Fibroblast of skin of right biceps (primary cell): ENCODE measurements around the gene WDR64.
"Not testable (repeated sequence)": the region's sequence is repeated elsewhere in the genome, so short reads cannot be mapped to it uniquely, and the experiment has no call there.

Experiments used
- DNase-seq: peaks from one replicate; pipeline ENCODE4 v3.0.0-alpha.2; 2013

WDR64 gene

GRCh38 chr1:241749041-241749944 is 97.2 kb downstream of the WDR64 start:
- peak; percentile 30 for DNase-seq

- no peak for DNase-seq
Measured at GRCh38 chr1:241749945-241750695, 98.0 kb downstream of the WDR64 start.

DNA sequence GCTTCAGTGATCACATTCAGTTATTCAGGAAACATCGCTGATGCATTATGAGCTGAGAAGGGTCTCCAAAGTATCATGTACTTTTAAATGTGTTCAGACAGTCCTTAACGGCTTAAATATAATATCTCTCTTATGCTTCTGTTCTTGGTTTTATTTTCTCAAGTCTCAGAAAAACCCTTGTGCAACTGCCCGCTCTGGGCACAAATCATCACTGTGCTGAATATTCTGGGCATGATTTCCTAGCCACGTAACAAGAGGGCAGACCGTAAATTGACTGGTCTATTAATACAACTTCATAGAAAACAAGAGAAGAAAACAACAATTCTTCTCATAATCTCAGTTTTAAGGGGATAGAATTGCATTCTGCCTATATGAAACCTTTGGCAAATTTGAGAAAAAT is 99.4 kb downstream of the WDR64 start:
- no peak for DNase-seq

GRCh38 chr1:241762713-241763339 is 110.7 kb downstream of the WDR64 start:
- no peak for DNase-seq

GRCh38 chr1:241765390-241765789 is 113.3 kb downstream of the WDR64 start:
- DNase-seq = no peak

DNA sequence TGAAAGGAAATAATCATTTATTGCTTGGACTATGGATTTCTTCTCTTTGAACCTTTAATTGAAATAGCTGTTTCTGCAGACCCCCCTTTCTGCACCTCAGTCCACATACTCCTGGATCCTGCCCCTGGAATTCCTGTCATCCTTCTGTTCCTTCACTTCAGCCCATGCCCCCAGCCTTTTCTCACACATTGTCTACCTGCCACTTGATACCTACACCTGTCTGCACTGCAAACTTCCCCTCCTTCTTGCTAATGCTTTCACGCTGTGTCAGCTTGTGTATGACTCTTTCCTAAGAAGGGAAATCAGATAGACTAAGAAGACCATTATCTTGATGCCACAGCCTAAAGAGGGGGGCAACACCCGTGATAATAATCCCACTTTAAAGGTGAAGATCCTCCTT is 115.7 kb downstream of the WDR64 start:
- no peak for DNase-seq

- DNase-seq = no peak
Measured at GRCh38 chr1:241770115-241770514, 118.0 kb downstream of the WDR64 start.

GRCh38 chr1:241771117-241771516 is 119.0 kb downstream of the WDR64 start:
- no peak for DNase-seq

DNA sequence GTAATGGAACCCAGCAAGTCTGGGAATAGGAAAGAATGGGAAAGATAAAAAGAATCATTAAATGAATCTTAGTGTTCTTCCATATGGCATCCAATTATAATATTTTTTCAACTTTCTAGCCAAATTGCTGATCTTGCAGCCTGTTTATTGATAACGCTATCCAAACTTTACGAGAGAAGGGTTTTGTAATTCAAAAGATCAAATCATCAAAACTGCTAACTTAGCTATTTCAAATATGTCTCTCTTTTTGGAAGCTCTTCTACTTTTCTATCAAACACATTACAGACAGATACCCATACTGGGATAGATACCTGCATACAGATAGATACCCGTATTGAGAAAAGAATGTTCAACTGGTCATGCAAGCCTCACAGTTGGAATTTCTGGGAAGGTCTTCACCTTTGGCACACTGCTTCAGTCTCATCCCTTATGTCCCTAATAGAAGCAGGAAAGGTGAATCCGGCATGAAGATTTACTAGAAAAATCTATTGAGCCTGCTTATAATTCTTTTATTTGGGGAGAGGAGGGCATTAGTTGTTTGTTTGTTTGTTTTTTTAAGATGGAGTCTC is 120.9 kb downstream of the WDR64 start:
- DNase-seq = no peak

DNA sequence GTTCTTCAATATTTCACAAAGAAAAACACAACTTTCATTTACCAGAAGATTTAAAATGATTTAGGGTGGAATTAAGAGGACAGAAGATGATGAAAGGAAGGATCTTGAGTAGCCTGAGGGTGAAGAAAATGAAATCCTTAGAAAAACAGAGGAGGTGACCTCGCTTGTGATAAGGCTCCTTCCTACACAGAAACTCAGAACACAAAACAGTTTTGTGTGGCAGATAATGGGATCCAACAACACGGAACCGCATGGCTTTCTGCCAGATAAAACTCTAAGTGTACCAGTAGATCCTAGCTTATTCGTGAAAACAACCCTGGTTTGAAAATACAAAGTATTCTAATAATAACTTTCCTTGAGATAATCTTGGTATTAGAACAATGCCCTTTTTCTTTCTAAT is 121.9 kb downstream of the WDR64 start:
- DNase-seq = no peak

GRCh38 chr1:241775021-241775420 is 122.9 kb downstream of the WDR64 start:
- no peak for DNase-seq

DNA sequence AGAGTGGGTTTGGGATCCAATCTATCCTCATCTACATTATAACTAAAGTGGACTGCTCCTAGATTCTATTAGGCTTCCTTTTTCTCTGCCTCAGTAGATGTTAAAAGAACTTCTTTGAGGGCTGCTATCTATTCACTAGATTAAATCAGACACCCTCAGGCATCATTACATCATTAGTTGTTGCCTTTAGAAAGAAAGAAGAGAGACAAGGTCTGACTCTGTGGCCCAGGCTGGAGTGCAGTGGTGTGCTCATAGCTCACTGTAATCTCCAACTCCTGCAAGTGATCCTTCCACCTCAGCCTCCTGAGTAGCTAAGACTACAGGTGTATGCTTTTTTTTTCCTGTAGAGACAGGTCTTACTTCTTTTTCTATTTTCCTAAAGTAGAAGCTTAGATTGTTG is 124.8 kb downstream of the WDR64 start:
- DNase-seq = no peak

DNA sequence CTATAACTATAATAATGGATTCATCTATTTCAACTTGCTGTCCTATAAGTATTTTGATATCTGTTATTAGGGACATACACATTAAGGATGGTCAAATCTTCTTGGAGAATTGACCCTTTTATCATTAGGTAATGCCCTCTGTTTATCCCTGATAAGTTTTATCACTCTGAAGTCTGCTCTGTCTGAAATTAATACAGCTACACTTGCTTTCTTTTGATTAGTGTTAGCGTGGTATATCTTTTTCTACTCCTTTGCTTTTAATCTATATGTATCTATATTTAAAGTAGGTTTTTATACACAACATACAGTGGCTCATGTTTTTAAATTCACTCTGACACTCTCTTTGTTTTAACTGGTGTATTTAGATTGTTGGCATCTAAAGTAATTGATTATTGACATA is 126.0 kb downstream of the WDR64 start:
- no peak for DNase-seq

DNA sequence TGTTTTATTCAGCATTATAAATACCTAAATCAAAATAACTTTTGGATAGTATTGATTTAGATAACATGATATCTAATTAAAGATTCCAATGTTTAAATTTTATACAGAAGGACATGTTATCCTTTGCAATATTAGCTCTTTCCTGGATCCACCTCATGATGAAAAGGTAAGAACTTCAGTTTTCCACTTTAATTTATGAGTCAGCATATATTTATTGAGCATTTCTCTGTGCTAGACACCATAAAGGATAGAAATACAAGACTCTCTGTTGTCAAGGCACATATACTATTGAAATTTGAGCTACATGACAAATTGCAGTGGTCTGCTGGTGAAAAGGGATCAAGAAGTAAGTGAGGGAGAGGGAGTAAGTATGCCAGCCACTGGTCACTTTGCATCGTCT is 127.8 kb downstream of the WDR64 start:
- no peak for DNase-seq

DNA sequence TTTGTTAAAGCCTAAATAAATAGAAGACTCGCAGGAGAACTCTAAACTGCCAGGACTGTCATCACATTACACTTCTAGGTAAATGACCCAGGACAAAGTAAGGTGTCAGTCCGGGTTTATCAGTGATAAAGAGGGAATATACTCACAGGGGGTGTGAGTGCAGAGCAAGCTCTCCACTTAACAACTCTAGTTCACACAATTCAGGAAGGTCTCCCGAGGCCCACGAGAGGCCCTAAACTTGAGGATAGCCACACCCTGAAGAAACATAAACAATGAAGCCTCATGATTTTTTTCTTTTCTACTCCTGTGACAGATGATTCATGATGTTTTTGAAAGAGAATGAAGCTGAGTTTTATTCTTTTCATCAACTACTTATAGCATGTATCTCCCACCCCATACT is 130.3 kb downstream of the WDR64 start:
- no peak for DNase-seq

GRCh38 chr1:241787691-241788090 is 135.6 kb downstream of the WDR64 start:
- no peak for DNase-seq

- no peak for DNase-seq
Measured at GRCh38 chr1:241789061-241789460, 137.0 kb downstream of the WDR64 start.

DNA sequence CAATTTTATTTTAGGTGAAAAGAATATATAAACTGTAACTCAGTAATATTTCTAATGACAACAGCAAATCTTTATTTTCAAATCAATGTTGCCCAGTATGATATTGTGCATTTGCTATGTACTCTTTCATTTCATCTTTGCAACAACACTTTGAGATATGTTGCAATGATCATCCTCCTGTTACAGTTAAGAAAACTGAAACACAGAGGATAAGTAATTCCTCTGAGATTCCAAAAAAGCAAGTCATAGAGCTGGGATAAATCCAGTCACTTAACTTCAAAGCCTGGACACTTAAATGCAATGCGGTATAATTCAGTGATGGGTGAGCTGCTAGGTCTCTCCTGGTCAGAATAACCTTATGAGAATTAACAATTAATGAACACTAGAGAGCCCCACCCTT is 147.3 kb downstream of the WDR64 start:
- no peak for DNase-seq

DNA sequence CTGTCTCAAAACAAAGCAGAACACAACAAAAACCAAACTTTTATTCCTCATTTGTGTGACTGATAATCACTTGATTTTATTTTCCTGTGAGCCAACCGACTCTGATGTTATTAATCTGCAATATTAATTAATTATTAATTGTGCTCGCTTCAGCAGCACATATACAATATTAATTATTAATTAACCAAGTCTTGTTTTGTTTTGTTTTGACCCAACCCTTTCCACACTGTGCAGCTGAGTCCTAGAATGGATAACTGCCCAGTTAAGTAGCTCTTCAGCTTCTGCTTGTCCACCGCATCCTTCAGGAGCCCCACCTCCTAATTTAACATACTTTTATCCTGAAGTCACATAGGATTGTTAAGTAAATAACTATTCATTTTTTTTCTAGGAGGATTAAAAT is 148.6 kb downstream of the WDR64 start:
- no peak for DNase-seq

DNA sequence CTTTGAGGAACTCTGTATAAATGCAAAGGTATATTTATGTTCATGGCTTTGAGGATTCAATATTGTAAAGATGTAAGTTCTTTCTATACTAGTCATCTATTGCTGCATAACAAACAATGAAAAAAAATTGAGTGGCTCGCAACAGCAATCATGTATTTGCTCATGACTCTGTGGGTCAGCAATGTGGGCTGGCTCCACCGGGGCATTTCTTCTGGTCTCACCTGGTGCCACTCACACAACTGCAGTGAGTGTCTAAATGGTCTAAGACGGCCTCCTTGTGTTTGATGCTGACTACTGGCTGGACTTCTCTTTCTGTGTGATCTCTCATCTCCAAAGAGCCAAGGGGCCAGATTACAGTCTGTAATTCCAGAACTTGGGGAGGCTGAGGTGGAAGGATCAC is 150.8 kb downstream of the WDR64 start:
- no peak for DNase-seq

DNA sequence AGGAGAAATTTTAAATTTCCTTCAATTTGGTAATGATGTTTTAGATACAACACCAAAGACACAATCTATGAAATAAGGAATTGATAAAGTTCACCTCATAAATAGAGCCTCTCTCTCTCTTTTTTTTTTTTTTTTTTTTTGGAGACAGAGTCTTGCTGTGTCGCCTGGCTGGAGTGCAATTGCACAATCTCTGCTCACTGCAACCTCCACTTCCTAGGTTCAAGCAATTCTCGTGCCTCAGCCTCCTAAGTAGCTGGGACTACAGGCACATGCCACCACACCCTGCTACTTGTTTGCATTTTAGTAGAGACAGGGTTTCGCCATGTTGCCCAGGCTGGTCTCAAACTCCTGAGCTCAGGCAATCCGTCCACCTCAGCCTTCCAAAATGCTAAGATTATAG is 152.6 kb downstream of the WDR64 start:
- not testable (repeated sequence) for DNase-seq

GRCh38 chr1:241808265-241808664 is 156.2 kb downstream of the WDR64 start:
- no peak for DNase-seq

DNA sequence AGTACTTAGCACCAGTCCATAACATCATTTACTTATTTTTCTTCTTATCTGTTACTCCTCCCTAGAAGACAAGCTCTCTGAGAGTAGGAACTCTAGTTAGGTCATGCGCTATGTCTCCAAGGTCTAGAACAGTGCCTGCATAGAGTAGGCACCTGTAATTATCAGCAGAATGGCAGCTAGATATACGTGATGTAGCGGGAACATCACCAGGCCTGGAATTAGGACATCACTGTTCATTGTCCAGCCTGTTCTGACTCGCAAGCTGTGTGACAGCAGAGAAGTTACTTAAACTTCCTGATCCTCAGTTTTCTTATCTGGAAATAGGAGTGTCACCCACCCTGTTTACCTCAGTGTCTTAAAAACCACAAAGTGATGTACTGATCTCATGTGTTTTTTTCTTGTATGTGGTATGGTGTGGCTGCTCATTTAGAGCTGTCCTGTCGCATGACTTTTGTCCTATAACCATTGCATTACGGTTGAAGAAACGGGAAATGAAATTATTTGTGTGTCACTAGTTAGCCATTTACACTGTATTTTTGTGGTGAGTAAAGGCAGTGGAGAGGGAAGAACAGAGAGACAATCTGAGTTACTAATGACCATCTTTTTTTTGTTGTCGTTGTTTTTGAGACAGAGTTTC is 158.8 kb downstream of the WDR64 start:
- DNase-seq = no peak
